ENCODE data around the gene SAT1. TPM values are rescaled to one million over a fixed set of nuclear protein-coding genes. Genes with fewer than 3 reads are reported as not detected.
"Not testable (repeated sequence)": the region's sequence is repeated elsewhere in the genome, so short reads cannot be mapped to it uniquely, and the experiment has no call there.

The SAT1 gene
- polyA plus RNA-seq (ENCODE audit: insufficient read length in 12 of 12), result 100 to 1,000 TPM in 2 of 12 donors, 10 to 100 TPM in 9, not detected in 1; 31.7 to 113 (median 46.3) TPM
- long read RNA-seq, donor 1, transcript SAT1-201 (2 exons, 801 nt), result minor isoform, 24 of 390 reads
- long read RNA-seq, donor 1, transcript SAT1-202 (3 exons, 909 nt), result minor isoform, 69 of 390 reads
- long read RNA-seq, donor 1, transcript SAT1-204 (6 exons, 1,065 nt), result major isoform, 194 of 390 reads
- long read RNA-seq, donor 1, transcript SAT1-207 (3 exons, 1,033 nt), result minor isoform, 69 of 390 reads
- long read RNA-seq, donor 1, partial matches to known transcripts, result 7 of 390 reads
- long read RNA-seq, donor 1, other reads (novel, unspliced or antisense), result 8 of 390 reads
- long read RNA-seq, donor 2, transcript SAT1-204 (6 exons, 1,065 nt), result major isoform, 11 of 21 reads
- long read RNA-seq, donor 2, transcript SAT1-207 (3 exons, 1,033 nt), result minor isoform, 6 of 21 reads
- long read RNA-seq, donor 2, partial matches to known transcripts, result 0 of 21 reads
- long read RNA-seq, donor 2, other reads (novel, unspliced or antisense), result 0 of 21 reads
- long read RNA-seq, donor 3, transcript SAT1-204 (6 exons, 1,065 nt), result major isoform, 6 of 12 reads
- long read RNA-seq, donor 3, partial matches to known transcripts, result 0 of 12 reads
- long read RNA-seq, donor 3, other reads (novel, unspliced or antisense), result 0 of 12 reads
- long read RNA-seq, donor 4, transcript SAT1-207 (3 exons, 1,033 nt), result major isoform, 5 of 9 reads
- long read RNA-seq, donor 4, partial matches to known transcripts, result 0 of 9 reads
- long read RNA-seq, donor 4, other reads (novel, unspliced or antisense), result 0 of 9 reads
- long read RNA-seq, donor 5, transcript SAT1-207 (3 exons, 1,033 nt), result major isoform, 20 of 44 reads
- long read RNA-seq, donor 5, transcript SAT1-204 (6 exons, 1,065 nt), result minor isoform, 16 of 44 reads
- long read RNA-seq, donor 5, partial matches to known transcripts, result 0 of 44 reads
- long read RNA-seq, donor 5, other reads (novel, unspliced or antisense), result 0 of 44 reads
- long read RNA-seq, donor 6, partial matches to known transcripts, result 6 of 12 reads
- long read RNA-seq, donor 6, other reads (novel, unspliced or antisense), result 0 of 12 reads
- long read RNA-seq, donor 7, transcript SAT1-204 (6 exons, 1,065 nt), result major isoform, 5 of 10 reads
- long read RNA-seq, donor 7, partial matches to known transcripts, result 0 of 10 reads
- long read RNA-seq, donor 7, other reads (novel, unspliced or antisense), result 0 of 10 reads
- long read RNA-seq, donor 8, transcript SAT1-207 (3 exons, 1,033 nt), result minor isoform, 14 of 43 reads
- long read RNA-seq, donor 8, transcript SAT1-204 (6 exons, 1,065 nt), result major isoform, 24 of 43 reads
- long read RNA-seq, donor 8, partial matches to known transcripts, result 0 of 43 reads
- long read RNA-seq, donor 8, other reads (novel, unspliced or antisense), result 0 of 43 reads
- long read RNA-seq, donor 9, transcript SAT1-207 (3 exons, 1,033 nt), result major isoform, 14 of 30 reads
- long read RNA-seq, donor 9, transcript SAT1-204 (6 exons, 1,065 nt), result minor isoform, 13 of 30 reads
- long read RNA-seq, donor 9, partial matches to known transcripts, result 0 of 30 reads
- long read RNA-seq, donor 9, other reads (novel, unspliced or antisense), result 0 of 30 reads
- long read RNA-seq, donor 10, transcript SAT1-204 (6 exons, 1,065 nt), result major isoform, 10 of 22 reads
- long read RNA-seq, donor 10, transcript SAT1-207 (3 exons, 1,033 nt), result minor isoform, 9 of 22 reads
- long read RNA-seq, donor 10, partial matches to known transcripts, result 0 of 22 reads
- long read RNA-seq, donor 10, other reads (novel, unspliced or antisense), result 0 of 22 reads
- long read RNA-seq, donor 11, transcript SAT1-204 (6 exons, 1,065 nt), result major isoform, 9 of 1,417 reads
- long read RNA-seq, donor 11, partial matches to known transcripts, result 1,373 of 1,417 reads
- long read RNA-seq, donor 11, other reads (novel, unspliced or antisense), result 27 of 1,417 reads

DNA sequence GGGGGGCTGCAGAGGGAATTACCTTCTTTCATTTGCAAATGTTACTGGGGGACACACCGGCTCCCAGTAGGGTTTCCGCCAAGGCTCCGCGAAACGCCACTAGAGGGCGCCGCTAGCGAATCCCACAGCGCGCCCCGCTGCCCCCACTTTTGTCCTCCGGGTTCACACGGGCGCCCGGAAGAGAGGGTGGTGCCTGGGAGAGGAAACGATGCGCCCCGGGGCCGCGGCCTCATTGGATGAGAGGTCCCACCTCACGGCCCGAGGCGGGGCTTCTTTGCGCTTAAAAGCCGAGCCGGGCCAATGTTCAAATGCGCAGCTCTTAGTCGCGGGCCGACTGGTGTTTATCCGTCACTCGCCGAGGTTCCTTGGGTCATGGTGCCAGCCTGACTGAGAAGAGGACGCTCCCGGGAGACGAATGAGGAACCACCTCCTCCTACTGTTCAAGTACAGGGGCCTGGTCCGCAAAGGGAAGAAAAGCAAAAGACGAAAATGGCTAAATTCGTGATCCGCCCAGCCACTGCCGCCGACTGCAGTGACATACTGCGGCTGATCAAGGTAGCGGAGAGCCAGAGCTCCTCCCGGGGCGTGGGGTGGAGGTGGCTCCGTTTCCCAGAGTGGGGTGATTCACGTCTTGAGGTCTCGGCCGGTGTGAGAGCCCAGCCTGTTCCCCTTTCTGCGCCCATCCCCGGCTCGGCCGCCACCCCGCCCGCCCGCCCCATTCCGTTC lies at the start of gene SAT1:
Gene SAT1 (plus strand): TSS at position 311 of the 726 bp plus-strand sequence. CDS start 179 bp downstream, at position 490.
- peak; percentile 92 for DNase-seq

DNA sequence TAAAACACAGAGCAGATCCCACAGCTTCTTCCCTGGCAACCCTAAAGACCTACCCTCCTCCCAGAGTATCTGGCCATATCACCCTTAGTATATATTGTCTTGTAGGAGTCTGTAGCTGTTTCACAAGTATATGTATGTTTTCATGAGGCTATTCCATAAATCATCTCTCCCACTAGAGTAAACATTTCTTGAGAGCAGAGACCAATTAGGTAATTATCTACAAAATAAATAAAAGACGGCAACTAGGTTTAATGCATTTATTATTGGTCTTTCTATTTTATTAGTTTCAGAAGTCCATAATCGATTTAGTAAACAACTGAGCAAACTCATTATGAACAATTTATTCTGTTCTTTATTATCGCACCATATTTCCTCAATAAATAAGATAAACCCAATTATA lies 46.9 kb upstream of the SAT1 start:
- no peak for DNase-seq

DNA sequence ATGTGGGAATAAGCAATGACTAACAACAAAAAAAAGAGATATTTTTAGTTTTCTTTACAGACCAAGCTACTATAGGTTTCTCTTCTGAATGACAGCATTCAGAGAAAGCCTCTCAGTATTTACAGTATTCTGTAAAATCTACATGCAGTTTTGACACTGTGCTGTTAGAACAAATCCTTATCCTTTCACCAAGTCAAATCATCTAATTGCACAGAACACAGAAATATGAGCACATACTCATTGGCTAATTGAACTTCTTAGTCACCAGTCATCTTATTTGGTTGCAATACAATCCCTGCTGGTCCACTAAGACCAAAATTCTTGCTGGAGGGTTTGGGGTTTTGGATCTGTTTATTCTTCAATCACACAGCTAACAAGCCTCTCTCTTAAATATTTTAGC lies 45.6 kb upstream of the SAT1 start:
- no peak for DNase-seq

DNA sequence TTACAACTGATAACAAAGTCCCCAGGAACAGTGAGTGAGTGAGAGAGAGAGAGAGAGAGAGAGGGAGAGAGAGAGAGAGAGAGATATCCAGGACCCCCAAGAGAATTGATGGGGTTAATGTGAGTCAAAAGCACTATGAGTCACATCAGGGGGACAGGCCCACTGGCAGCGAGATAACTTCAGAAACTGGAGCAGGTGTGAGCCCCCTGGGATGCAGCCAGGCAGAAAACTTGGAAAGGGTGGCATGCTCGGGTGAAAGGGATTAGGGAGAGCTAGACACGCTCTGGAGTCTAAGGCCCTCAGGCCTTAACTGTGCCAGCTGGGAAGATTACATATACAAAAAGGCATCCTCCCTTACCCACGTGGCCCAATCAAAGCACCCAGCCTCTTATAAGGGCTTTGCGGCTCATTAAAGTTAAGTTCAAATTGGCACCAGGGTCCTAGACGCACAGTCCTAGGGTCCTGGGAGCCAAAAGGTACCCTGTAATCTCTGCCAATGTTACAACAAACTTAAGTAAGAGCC lies 40.7 kb upstream of the SAT1 start:
- DNase-seq, result peak; percentile 43

DNA sequence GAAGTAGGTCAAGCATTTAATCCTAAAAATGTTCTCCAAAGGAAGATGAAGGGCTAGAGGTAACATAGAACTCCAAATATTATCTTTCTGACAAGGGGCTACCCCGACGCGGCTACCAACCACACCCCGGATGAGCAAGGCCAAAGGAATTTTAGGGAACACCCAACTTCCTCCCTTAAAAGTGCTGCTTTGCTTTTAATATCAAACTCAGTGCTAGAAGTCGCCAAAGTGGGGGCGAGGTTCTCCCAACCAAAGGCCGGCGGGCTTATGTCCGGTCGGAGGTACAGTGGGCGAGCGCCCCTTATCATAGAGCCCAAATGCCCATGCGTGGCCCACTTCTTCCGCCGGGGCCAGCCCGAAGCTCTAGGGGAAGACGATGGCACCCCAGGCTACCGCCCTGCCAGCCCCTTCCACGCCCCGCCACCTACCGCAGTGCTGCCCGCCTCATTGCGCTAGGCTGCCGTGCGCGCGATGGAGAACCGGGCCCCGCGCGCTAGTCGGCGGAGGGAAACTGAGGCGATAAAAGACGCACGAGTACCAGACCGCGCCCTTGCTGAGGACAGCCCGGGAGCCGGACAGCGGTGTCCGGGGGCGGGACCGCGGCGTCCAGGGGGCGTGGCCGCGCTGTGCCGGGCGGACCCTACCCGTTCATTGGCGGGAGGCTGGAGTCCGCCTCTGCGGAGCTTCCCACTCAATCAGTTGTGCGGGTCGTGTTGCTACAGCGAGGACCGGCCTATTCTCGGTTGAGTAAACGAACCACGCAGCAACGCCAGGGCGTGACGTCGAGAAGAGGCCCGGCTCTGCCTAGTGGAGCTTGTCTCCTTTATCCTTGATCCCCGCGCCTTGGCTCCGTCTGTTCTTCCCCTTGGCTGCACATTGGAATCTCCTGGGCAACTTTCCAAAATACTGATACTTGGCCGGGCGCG lies 40.0 kb upstream of the SAT1 start, which contains the start of gene ACOT9:
Gene ACOT9 (minus strand): TSS at position 580 of the 926 bp plus-strand sequence. CDS start 132 bp downstream, at position 448.
- peak; percentile 92 for DNase-seq

DNA sequence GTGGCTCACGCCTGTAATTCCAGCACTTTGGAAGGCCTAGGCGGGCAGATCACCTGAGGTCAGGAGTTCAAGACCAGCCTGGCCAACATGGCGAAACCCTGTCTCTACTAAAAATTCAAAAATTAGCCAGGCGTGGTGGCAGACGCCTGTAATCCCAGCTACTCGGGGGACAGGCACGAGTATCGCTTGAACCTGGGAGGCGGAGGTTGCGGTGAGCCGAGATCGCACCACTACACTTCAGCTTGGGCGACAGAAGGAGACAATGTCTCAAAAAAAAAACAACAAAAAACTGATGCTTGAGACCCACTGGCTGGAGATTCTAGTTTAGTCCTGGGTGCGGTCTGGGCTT lies 39.4 kb upstream of the SAT1 start:
- not testable (repeated sequence) for DNase-seq

DNA sequence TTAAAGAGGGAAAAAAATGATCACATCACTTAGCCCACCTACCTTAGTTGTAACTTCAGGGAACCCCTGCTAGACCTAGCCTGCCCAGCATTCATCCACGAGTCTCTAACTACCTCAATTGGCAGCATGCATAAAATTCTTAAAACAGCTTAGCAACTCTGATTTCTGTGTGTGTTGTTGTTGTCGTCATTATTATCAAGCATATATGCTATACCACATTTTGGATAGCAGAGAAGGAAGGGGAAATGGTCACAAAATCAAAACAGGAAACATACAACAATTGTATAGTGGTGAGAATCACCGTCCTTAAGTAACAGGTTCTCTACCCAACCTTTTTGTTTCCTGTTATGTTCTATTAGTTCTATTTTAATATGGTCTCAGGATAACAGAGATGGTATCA lies 37.2 kb upstream of the SAT1 start:
- DNase-seq, result no peak

DNA sequence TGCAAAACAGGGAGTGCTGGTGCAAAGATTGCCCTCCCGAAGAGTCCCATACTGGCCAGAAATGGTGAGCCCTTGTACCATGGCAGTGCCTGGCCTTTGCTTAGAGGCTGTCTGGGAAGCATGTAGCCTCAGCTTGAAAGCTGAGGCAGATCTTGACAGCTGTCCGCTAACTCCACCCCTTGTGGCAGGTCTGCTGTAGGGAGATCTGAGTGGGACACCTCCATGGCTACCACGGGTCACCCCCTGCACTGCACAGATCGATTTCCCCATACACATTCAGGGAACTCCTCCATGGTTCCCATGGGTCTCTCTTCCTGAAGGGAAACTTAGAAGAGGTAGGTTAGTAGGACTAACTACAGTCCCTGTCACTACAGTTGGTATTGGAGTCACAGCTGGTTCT lies 33.8 kb upstream of the SAT1 start:
- no peak for DNase-seq

DNA sequence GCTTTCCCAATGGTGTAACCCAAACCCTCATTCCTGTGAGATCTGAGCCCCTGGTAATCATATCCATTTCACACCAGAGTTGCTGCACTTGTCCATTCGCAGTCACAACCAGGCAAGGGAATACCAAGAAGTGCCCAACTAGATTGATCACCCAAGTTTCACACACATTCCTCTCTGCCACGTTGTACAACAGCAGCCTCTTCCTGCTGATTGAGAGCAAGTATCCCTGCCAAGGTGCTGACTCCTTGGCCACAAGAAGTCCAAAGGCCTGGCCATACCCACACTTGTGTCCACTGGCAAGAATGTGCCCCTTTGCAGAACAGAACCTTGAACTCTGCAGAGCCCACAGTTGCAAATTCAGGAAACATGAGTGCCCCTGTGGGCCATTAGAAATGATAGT lies 33.4 kb upstream of the SAT1 start:
- DNase-seq, result no peak

DNA sequence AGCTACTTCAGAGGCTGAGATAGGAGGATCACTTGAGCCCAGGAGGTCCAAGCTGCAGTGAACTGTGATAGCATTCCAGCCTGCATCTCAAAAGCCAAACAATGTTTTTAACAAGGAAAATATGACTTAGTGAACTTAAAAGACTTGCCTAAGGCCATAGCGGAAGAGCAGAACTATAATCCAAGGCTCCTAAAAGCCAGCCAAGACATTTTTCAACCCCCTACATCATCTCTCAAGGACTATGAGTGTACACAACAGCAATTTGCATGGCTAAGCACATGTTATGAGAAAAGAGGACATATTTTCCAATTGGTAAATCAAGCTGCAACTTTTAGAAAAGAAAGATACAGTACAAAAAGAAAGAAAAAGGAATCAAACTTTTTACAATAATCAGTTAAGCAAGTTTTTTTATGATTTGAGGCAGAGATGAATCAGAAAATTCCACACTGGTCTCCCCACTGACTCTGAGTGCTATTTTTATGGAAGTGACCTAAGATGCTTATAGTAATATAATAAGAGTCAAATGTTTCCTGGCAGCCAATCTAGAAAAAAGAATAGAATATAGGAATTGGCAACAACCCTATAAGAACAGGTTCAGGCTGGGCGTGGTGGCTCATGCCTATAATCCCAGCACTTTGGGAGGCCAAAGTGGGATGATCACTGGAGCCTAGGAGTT lies 30.1 kb upstream of the SAT1 start:
- peak; percentile 46 for DNase-seq

DNA sequence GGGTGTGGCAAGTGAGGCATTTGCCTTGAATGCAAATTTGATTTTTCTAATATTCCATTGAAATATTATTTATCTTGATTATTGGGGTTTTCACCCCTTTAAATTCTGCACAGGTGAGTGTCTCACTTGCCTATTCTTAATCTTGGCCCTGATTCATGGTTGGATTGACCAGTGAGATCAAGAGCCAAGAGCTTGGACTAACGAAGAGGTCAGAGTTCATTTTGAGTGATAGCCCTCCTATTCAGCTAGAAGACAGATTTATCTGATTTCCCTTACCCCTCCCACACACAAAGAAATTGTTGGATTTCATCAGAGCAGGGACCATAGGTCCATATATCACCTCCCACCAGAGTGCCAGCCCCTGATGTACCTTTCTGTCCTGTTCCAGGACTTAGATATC lies 28.3 kb upstream of the SAT1 start:
- DNase-seq, result no peak

DNA sequence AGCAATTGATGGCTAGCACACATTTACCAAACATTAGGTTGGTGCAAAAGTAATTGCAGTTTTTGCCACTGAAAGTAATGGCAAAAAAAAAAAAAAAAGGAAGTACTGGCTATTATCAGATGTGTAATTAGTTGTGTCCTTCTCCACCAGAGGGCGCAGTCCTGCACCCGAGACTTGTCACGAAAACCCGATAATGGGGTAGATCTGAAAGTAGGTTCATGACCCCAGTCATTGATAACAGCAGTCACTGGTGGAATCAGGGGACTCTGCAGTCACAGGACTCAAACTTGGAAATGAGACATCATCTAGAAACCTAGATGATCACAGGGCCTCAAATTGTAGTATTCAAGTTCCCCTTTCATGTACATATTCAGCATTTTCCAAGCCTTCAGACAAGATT lies 26.8 kb upstream of the SAT1 start:
- no peak for DNase-seq

DNA sequence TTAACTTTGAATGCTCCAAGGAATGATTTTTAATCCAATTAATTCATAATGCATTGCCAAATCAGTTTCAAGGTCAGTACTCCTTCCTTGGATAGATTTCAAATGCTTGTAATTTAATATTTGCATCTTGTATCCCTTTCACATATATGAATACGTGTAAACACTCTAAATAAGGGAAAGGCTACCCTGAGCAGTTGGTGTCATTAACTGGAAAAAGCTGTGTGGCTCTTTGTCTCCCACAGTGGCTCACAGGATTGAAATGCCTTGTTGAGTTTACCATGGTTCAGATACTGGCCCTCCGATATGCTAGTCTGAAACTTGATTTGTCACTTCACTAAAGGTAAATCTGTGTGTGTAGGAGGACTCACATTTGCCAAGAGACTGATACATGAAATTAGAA lies 23.2 kb upstream of the SAT1 start:
- DNase-seq, result no peak

DNA sequence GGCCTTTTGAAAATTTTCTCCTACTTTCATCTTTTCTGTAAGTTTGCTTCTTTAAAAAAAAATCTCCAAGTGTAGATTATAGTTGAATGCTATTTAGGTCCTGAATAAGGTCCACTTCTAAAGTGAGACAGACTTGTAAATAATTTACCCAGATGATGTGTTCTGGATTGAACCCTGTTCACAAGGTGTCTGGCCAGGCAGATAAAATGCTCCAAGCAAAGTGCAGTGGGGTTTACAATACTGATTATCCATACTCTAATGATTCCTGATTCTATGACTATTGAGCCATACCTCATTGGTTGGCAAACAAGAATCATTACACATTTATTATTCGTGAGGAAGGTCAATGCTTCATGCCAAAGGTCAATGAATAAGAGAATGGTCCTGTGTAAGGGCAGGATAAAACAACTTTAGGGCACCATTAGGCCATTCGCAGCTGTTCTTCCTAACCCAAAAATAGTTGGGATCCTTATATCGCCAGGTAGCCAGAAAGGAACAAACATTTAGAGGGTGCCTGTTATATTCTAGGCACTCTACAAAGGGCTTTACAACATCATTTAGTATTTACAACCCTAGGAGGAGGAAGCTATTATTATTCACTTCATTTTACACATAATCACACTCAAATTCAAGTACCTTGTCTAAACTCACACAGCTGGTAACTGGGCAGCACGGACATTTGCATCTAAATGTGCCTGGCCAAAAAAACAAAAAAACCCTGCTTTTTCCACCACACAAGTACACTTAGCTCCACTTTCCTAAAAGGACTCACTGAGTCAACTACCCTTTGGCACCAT lies 18.6 kb upstream of the SAT1 start:
- DNase-seq, result no peak

DNA sequence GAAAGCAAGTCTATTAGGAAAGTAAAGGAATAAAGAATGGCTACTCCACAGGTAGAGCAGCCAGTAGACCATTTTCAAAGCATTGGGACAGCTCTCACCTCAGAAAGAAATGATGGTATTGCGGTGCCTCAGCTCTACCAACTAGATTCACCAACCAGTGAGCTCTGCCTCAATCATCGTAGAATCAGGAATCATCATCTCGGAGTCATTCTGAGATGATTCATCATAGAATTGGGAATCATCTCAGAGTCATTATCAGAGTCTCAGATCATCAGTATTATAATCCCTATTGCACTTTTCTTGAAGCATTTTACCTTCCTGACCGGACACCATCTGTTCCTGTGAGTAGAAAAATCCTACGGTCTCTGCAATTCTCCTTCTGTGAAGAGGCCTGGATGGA lies 17.5 kb upstream of the SAT1 start:
- no peak for DNase-seq

DNA sequence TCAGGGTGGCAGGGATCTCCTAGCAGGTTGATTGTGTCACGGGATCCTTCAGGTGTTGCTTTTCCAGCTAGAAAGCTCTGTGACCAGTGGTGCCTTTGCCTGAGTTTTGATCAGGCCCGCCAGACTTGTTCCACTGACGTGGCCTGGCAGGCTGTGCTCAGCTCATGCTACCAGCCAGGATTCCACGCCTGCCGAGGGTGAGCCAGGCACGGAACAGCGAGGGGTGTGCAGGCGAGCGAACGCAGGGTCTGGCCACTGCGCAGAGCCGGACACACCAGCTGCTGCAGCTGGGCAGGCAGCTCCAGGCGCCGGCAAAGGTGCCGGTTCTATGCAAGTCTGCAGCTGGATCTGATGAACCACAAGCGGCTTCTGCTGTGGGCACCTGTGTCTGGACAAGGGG lies 17.1 kb upstream of the SAT1 start:
- no peak for DNase-seq

All from muscle of arm (tissue), 14 donors.